B cell (primary cell): ENCODE measurements around the gene DMPK. TPM values are rescaled to one million over a fixed set of nuclear protein-coding genes. Genes with fewer than 3 reads are reported as not detected.

ENCODE experiments used
- ATAC-seq: fragments of 200-7000 bp; cut with Tn5 transposase; one replicate; pipeline ENCODE4 v1.10.0; 2021; ENCODE audit warnings: low read depth, mild to moderate bottlenecking, moderate number of reproducible peaks, moderate library complexity
- CTCF ChIA-PET: fragments of 350-600 bp; sonication (Branson Sonifier 250); formaldehyde crosslinking; loops from one replicate; lab custom pipeline; 2021; ENCODE audit warnings: antibody characterized with exemption, inconsistent platforms; lab: Charles Lee
- POLR2A ChIA-PET: fragments of 350-600 bp; sonication (Branson Sonifier 250); formaldehyde crosslinking; loops from one replicate; lab custom pipeline; 2021; ENCODE audit warnings: antibody characterized with exemption; lab: Charles Lee
- DNase-seq: peaks from one replicate; pipeline ENCODE4 v3.0.0; 2013
- H2AFZ ChIP-seq: 2 replicates; pipeline ENCODE4 v1.6.1; 2012; ENCODE audit warnings: mild to moderate bottlenecking, low read depth, low read length; ENCODE audit not compliant: insufficient read depth, poor library complexity, severe bottlenecking
- H3K27ac ChIP-seq, 2 donors: 1 replicate in 1 of 2; 2 replicates in 1 of 2; pipeline ENCODE4 v1.5.1; 2012 to 2013; ENCODE audit warnings: low read length in 2 of 2, mild to moderate bottlenecking in 2 of 2, moderate library complexity in 1 of 2
- H3K27me3 ChIP-seq, 4 experiments: fragments of 200-600 bp in 1 of 4; sonication (generic) in 1 of 4; replicated peaks in 1 of 4; 1 replicate in 2 of 4; 2 replicates in 2 of 4; pipeline versions ENCODE4 v1.6.1 to v1.7.0; 2013 to 2016; ENCODE audit warnings: low read length in 3 of 4, mild to moderate bottlenecking in 2 of 4, mixed read lengths in 1 of 4, moderate library complexity in 1 of 4; ENCODE audit not compliant: insufficient read depth in 4 of 4, control insufficient read depth in 3 of 4; ENCODE audit errors: control extremely low read depth in 1 of 4
- H3K36me3 ChIP-seq, 2 experiments: replicated peaks in 1 of 2; 1 replicate in 1 of 2; 2 replicates in 1 of 2; pipeline versions ENCODE4 v1.6.1 to v1.7.1; 2013; ENCODE audit warnings: low read length in 1 of 2; ENCODE audit not compliant: insufficient read depth in 2 of 2, control insufficient read depth in 1 of 2; ENCODE audit errors: control extremely low read depth in 1 of 2, extremely low read depth in 1 of 2
- H3K4me1 ChIP-seq, 2 donors: fragments of 200-600 bp in 1 of 2; sonication (generic) in 1 of 2; 1 replicate in 1 of 2; 2 replicates in 1 of 2; pipeline versions ENCODE4 v1.5.1 to v1.6.1; 2013 to 2017; ENCODE audit warnings: low read length in 2 of 2; ENCODE audit not compliant: control insufficient read depth in 2 of 2, insufficient read depth in 2 of 2
- H3K4me2 ChIP-seq: replicated peaks from 2 replicates; pipeline ENCODE3; 2012; ENCODE audit warnings: mild to moderate bottlenecking, low read depth, low read length; ENCODE audit not compliant: poor library complexity, severe bottlenecking
- H3K4me3 ChIP-seq, 5 experiments: fragments of 200-600 bp in 1 of 5; sonication (generic) in 1 of 5; 1 replicate in 3 of 5; 2 replicates in 2 of 5; pipeline versions ENCODE4 v1.5.1 to v1.7.0; 2011 to 2016; ENCODE audit warnings: low read length in 4 of 5, mild to moderate bottlenecking in 4 of 5, low read depth in 2 of 5, control low read depth in 1 of 5, moderate library complexity in 1 of 5; ENCODE audit not compliant: insufficient read depth in 1 of 5; ENCODE audit errors: control extremely low read depth in 1 of 5, extremely low read depth in 1 of 5
- H3K79me2 ChIP-seq: fragments of 200-600 bp; sonication (generic); one replicate; pipeline ENCODE4 v1.6.0; 2016; ENCODE audit warnings: low read length; ENCODE audit not compliant: control insufficient read depth, insufficient read depth
- H3K9ac ChIP-seq: fragments of 200-600 bp; sonication (generic); 2 replicates; pipeline ENCODE4 v1.6.1; 2017; ENCODE audit warnings: mild to moderate bottlenecking, low read length, moderate library complexity
- H3K9me3 ChIP-seq, 3 donors: one replicate each; pipeline versions ENCODE4 v1.6.1 to v1.7.1; 2013; ENCODE audit warnings: low read length in 2 of 3; ENCODE audit not compliant: control insufficient read depth in 2 of 3, insufficient read depth in 1 of 3; ENCODE audit errors: control extremely low read depth in 1 of 3
- H4K20me1 ChIP-seq: 2 replicates; pipeline ENCODE4 v1.6.0; 2012; ENCODE audit warnings: mild to moderate bottlenecking, low read length; ENCODE audit not compliant: insufficient read depth, control insufficient read depth, poor library complexity, severe bottlenecking
- H3K27ac Mint-ChIP-seq: one replicate; pipeline ENCODE4 v1.8.0; 2021; ENCODE audit warnings: mixed read lengths
- H3K27me3 Mint-ChIP-seq: one replicate; pipeline ENCODE4 v1.8.0; 2021; ENCODE audit warnings: mixed read lengths
- H3K4me1 Mint-ChIP-seq: one replicate; pipeline ENCODE4 v1.8.0; 2021; ENCODE audit warnings: mixed read lengths
- H3K4me3 Mint-ChIP-seq: one replicate; pipeline ENCODE4 v1.8.0; 2021; ENCODE audit warnings: mixed read lengths
- H3K9me3 Mint-ChIP-seq: one replicate; pipeline ENCODE4 v1.8.0; 2022; ENCODE audit warnings: mixed read lengths; ENCODE audit not compliant: insufficient read depth
- CTCF ChIP-seq: fragments of 200-600 bp; IDR thresholded peaks from one replicate; pipeline ENCODE4 v1.8.0; 2022; ENCODE audit warnings: antibody characterized with exemption, mild to moderate bottlenecking
- EZH2 ChIP-seq: IDR thresholded peaks from 2 replicates; pipeline ENCODE4 v1.6.1; 2012; ENCODE audit warnings: borderline replicate concordance, low read depth, mild to moderate bottlenecking, moderate library complexity, low read length; ENCODE audit not compliant: insufficient read depth, poor library complexity, severe bottlenecking
- WGBS: methylation state at CpG from one replicate; pipeline ENCODE4 v1.1.5; 2013; ENCODE audit warnings: missing lambda C conversion rate; ENCODE audit not compliant: insufficient coverage; 5-methylcytosine and 5-hydroxymethylcytosine counted together
- intact Hi-C: fragments of 100-400 bp; cut with micrococcal nuclease; formaldehyde crosslinking; loops from one replicate; pipeline ENCODE4 v1.10.0; 2022
- polyA plus RNA-seq: library from polyadenylated mRNA; depleted of rRNA; stranded (reverse); fragments of >200 nt; gene quantifications from 2 replicates; pipeline ENCODE4 v1.2.3, GENCODE V29; 2012
- total RNA-seq, 2 donors: library from RNA; stranded (reverse); fragments of 120-200 nt in 1 of 2; gene quantifications; 1 replicate in 1 of 2; 2 replicates in 1 of 2; pipeline versions ENCODE4 v1.2.3 to v1.2.4, GENCODE V29; 2013 to 2022

Gene DMPK
- total and polyA plus RNA-seq, 2 donors (not counting 1 experiment from before 2014, with no cell fraction given), result 28.7 to 58.3 TPM

GRCh38 chr19:45817010-45817724 lies 34.9 kb upstream of the DMPK start:
- 32% methylated on average over 14 of the region's 24 CpGs for WGBS
- H3K79me2 ChIP-seq, result no peaks in the 10 kb centered on the region
- no peak overlapping the region for H3K4me3 ChIP-seq
- peaks cover 19 to 23% of the 10 kb centered on the region in 2 donors for H3K4me1 ChIP-seq
- DNase-seq (peak; percentile 96), ATAC-seq (peak; percentile 100)
- Mint-ChIP-seq H3K27me3 (peaks cover 3% of the 10 kb centered on the region), H3K4me1 (peaks cover 11% of the 10 kb centered on the region), H3K9me3 (no peaks in the 10 kb centered on the region), H3K4me3 (peak overlapping the region; percentile 54), H3K27ac (peak overlapping the region; percentile 75)
- no peak overlapping the region for H3K9ac ChIP-seq
- H2AFZ ChIP-seq, result no peak overlapping the region
- intact Hi-C loops, result loop anchor here (1.0 to 2.0 kb wide), 5 partner anchors 24 to 200 kb away; partner anchors contain the start of genes DMWD and SYMPK
- H4K20me1 ChIP-seq, result peaks cover 14% of the 10 kb centered on the region
- CTCF ChIA-PET, result interaction anchor here (0.5 to 2.2 kb wide), 27 partner anchors 9 to 1127 kb away, joined by 3 to 23 read pairs (median 4); partner anchors contain the start of genes DMWD, IRF2BP1, SIX5 and SYMPK
- peaks cover 0 to 6% (median 2%) of the 10 kb centered on the region in 4 experiments for H3K27me3 ChIP-seq
- TF ChIP-seq EZH2, result no peak
- peak; percentile 97 for TF ChIP-seq CTCF
- POLR2A ChIA-PET, result interaction anchor here (0.7 to 0.8 kb wide), 3 partner anchors 64 to 148 kb away, joined by 5 to 8 read pairs (median 6); no protein-coding TSS in a partner anchor
- no peaks in the 10 kb centered on the region for H3K9me3 ChIP-seq
- H3K27ac ChIP-seq, result no peak overlapping the region
- H3K4me2 ChIP-seq, result peak overlapping the region; percentile 43
- peaks cover 0 to 16% of the 10 kb centered on the region in 2 experiments for H3K36me3 ChIP-seq
